Adrenal gland (tissue), 5 donors: ENCODE measurements around the gene SLC27A2.

Source experiments
- CTCF ChIP-seq, 6 experiments: fragments of 450-650 bp in 4 of 6; fragments of 200-600 bp in 2 of 6; sonication (generic) in 1 of 6; IDR thresholded peaks; 1 replicate in 5 of 6; 2 replicates in 1 of 6; pipeline versions ENCODE4 v1.5.1 to v1.8.0; 2016 to 2021; ENCODE audit warnings: antibody characterized with exemption in 6 of 6, mild to moderate bottlenecking in 2 of 6, moderate library complexity in 1 of 6
- POLR2A ChIP-seq, 2 donors: fragments of 450-650 bp; IDR thresholded peaks; one replicate each; pipeline ENCODE4 v1.6.1; 2017; ENCODE audit warnings: antibody characterized with exemption in 2 of 2, mild to moderate bottlenecking in 2 of 2, moderate library complexity in 1 of 2
- donor health status: DM: no; HTN: no; CAD: no.

- TF ChIP-seq CTCF (IDR thresholded peaks at IDR 0.05) (no peak), POLR2A (IDR thresholded peaks at IDR 0.05) (no peak)
These were observed 93.9 kb downstream of the SLC27A2 start for GRCh38 chr15:50275908-50276307.
